GM21619 (cell line): ENCODE results near the gene TPO.
"Not testable (repeated sequence)": the region's sequence is repeated elsewhere in the genome, so short reads cannot be mapped to it uniquely, and the experiment has no call there.

Experiments
- ATAC-seq: cut with Tn5 transposase; IDR thresholded peaks from one replicate; pipeline ENCODE4 v1.9.1; 2021; ENCODE audit not compliant: unreplicated experiment

Gene TPO

DNA sequence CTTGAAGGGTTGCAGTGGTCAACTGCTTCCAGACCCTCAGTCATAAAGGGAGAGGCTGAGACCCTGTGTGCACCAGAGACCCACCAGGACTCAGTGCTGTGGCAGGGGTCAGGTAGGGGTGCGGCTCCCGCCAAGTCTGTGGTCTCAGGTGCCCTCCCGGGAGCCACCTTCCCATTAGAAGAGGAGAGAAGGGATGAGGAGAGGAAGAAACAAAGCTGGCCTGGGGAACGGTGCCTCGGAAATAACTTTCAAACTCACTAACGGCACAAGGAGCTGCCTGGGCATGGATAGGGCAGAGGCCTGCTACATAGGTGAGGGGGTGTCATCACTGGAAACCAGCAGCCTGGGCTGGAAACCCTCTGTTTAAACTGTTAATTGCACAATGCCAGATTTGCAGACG lies 84.9 kb downstream of the TPO start:
- ATAC-seq: no peak

GRCh38 chr2:1499033-1499795 lies 86.0 kb downstream of the TPO start:
- no peak for ATAC-seq

GRCh38 chr2:1501038-1501851 lies 88.0 kb downstream of the TPO start:
- ATAC-seq: no peak

GRCh38 chr2:1501991-1502390 lies 88.7 kb downstream of the TPO start:
- ATAC-seq: no peak

DNA sequence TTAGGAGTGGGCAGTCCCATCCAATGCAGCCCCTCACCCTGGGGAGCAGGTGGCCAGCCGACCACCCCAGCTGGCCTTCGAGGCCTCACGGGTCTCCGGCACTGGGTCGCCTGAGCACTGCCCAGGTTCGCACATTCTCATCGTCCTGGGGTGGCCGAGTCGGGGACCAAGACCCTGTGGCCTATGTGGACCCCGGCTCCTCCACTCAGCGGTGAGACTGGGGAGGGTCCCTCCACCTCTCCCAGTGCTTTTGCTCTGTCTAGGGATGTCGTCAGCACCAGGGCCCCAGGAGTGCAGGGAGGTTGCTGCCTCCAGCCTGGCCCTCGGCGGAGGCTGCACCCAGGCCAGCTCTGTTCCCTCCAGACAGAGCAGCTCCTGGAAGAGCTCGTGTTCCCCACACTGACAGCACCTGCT lies 89.6 kb downstream of the TPO start:
- no peak for ATAC-seq

DNA sequence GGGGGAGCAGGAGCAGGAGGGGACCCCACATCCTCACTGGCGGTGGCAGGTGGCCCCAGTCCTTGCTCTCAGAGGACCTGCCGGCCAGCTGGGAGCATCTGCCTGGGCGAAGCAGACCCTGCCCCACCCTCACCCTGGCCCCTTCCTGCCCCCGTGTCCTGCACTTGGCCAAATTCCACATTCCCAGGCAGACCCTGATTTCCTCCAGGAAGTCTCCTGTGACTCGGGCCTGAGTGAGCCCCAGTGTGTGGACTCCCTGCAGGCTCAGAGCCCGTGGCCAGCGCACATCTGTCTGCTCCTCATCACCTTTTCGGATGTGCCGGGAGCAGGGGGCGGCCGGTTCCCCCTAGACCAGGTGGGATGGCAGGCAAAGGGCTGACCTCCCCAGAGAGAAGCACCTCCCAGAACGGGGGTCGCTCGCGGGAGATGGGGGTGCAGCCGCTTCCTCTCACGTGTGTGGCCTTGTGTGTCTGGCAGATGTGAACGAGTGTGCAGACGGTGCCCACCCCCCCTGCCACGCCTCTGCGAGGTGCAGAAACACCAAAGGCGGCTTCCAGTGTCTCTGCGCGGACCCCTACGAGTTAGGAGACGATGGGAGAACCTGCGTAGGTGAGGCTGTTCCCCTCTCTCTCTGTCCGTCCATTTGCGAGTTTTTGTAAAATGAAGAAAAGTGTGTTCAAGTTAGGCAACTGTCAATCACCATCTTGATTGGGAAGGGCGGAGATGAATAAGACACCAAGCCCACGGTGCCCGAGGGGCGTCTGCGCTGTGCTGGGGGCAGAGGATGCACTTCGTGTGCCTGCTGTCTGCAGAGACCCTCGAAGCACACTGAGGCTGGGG lies 90.4 kb downstream of the TPO start:
- ATAC-seq: no peak

GRCh38 chr2:1504311-1504750 lies 91.1 kb downstream of the TPO start:
- ATAC-seq: no peak

GRCh38 chr2:1505031-1505441 lies 91.8 kb downstream of the TPO start:
- no peak for ATAC-seq

- no peak for ATAC-seq
Measured at GRCh38 chr2:1509271-1510065, 96.2 kb downstream of the TPO start.

GRCh38 chr2:1510176-1510575 lies 96.9 kb downstream of the TPO start:
- no peak for ATAC-seq

GRCh38 chr2:1511455-1511854 lies 98.2 kb downstream of the TPO start:
- no peak for ATAC-seq

DNA sequence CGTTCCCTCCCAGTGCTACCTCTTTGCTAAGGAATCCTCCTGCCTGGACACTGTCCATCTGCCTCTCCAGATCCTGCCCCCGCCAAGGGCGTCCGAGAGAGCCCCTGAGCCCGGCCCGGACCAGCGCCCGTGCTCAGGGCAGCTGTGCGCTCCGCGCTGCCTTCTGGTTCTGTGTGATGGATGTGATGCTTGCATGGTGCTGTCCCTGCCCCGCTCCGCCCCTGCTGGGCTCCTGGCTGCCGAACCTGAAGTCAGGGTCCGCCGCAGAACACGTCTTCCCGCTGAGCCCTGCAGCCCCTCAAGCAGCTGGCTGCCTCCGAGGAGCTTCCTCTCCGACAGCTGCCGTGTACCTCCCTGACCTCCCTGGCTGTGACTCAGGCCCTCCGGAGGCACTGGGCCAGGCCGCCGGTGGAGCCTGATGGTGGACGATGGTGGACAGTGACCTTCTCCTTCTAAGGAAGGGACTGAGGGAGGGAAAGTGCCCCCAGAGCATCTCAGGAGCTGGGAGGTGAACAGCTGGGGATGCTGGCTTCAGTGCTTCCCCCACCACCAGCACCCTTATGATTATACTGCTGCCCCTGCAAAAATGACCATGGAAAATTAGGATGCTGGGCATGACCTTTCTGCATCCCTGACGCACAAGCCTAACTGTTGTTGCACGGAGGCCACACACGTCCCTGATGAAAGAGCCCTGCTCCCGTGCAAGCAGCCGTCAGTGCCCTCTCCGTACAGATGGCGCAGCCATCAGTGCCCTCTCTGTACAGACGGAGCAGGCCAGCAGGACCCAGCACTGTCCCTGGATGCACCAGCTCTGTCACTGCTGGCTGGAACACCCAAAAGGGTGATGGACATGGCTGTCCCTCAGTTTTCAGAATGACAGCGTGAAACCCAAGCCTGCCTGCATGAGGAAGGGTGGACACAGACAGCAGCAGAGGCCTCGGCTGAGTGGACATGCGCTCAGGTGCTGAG lies 99.3 kb downstream of the TPO start:
- no peak for ATAC-seq

DNA sequence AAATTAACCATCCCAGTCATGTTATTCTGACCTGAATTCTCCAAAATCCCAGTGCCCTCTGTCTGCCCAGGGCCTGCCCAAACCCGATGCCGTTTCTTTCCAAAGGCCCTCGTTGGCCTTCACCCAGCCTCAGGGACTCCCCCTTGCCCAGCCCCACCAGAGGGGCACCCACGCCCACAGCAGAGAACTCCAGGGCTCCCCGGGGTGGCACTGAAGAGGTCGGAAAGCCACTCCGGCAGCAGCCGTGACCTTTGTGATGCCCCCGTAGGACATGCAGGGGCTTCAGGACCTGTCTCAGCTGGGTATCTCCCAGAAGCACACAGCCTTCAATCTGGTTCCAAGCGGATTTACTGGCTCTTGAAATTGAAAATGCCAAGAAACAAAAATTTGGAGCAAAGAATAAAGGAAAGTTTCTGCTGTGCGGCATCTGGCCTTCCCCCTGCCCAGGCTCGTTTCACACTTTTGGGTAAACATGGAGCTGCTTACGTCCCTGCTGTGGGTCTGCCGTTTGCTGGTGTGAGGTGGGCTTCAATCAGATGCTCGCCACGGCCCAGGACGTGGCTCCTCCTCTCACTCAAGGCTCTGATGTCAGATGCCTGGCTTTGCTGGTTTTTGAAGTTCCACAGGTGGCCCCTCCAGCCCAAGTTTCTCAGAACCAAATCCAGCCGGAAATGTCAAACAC lies 101.3 kb downstream of the TPO start:
- ATAC-seq: no peak

GRCh38 chr2:1515073-1515430 lies 101.8 kb downstream of the TPO start:
- ATAC-seq: no peak

GRCh38 chr2:1515986-1516797 lies 102.9 kb downstream of the TPO start:
- ATAC-seq: no peak

- no peak for ATAC-seq
Measured at GRCh38 chr2:1516798-1517060, 103.5 kb downstream of the TPO start.

DNA sequence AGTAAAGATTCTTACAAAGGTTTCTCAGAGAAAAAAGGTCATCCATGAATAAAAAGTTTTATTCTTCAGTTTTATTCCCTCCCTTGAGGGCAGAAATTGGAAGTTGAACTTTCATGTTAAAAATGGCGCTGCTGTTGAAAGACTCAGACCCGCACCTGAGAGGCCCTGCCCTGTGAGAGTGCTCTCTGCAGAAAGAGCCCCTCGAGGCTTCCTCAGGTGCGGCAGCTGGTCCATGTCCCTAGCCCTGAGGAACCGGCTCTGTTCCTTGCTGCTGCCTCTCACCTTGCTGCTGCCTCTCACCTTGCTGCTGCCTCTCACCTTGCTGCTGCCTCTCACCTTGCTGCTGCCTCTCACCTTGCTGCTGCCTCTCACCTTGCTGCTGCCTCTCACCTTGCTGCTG lies 104.0 kb downstream of the TPO start:
- ATAC-seq: not testable (repeated sequence)

DNA sequence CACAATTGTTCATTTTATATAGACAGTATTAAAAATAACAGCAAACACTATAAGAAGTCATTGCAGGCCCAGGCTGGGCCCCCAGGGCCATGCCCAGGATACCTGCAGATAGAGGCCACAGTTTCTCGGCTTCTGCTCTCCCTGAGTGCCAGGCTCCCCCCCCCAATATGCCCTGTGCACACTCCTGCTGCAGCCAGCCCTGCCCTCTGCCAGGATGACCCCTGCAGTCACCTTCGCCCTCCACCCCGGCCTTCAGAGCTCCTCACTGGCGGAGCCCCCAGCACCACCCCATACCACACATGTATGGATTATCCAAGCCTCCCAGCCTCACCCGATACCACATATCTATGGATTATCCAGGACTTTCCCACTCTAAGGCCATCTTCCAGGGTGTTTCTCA lies 104.5 kb downstream of the TPO start:
- ATAC-seq: no peak
